ENCODE results near the gene C1orf87.
"Not testable (repeated sequence)": the region's sequence is repeated elsewhere in the genome, so short reads cannot be mapped to it uniquely, and the experiment has no call there.

The C1orf87 gene

DNA sequence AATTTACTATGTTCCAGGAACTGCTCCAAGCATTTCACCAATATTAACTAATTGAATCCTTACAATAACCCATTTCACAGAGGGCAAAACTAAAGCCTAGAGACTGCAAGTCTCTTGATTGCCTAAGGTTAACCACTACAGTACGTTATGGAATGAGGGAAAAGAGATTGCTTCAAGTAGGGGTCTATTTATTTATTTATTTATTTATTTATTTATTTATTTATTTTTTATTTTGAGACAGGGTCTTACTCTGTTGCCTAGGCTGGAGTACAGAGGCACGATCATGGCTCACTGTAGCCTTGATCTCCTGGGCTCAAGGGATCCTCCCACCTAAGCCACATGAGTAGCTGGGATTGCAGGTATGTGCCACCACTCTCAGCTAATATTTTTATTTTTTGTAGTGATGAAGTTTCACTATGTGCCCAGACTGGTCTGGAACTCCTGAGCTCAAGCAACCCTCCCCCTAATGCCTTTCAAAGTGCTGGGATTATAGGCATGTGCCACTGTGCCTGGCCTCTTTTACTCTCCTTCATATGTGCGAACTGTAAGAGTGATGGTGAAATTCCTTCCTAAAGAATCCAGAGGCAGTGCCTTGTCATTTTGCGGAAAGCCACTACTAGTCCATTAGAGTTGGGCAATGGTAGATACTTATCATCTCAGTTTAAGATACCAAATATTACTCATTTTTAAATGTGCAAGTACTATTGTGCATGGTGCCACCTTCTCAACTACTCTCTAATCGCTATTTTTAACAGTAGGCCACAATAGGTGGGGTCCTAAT is 81.3 kb downstream of the C1orf87 start:
- DNase-seq (ENCODE audit: low spot score) = no peak

DNA sequence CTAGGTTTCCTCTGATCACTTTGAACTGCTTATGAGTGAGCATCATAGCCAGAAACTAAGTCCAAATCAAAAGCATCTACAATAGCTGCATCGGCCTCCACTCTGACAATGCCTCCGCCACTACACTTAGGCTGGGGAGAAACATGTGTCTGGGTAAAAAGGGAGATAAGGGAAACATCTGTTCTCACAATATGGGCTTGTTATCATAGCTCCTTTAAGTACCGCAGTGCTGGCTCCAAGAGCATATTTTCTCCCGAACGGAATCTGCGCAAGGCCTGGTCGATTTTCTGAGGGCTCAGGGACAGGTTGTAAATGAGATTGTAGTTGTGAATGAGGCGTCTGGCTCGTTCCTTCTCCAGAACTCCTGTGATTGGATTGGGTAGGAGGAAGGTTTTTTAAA is 83.1 kb downstream of the C1orf87 start:
- DNase-seq (ENCODE audit: low spot score) = no peak

GRCh38 chr1:59986516-59987310 is 86.9 kb downstream of the C1orf87 start:
- no peak for DNase-seq (ENCODE audit: low spot score)

DNA sequence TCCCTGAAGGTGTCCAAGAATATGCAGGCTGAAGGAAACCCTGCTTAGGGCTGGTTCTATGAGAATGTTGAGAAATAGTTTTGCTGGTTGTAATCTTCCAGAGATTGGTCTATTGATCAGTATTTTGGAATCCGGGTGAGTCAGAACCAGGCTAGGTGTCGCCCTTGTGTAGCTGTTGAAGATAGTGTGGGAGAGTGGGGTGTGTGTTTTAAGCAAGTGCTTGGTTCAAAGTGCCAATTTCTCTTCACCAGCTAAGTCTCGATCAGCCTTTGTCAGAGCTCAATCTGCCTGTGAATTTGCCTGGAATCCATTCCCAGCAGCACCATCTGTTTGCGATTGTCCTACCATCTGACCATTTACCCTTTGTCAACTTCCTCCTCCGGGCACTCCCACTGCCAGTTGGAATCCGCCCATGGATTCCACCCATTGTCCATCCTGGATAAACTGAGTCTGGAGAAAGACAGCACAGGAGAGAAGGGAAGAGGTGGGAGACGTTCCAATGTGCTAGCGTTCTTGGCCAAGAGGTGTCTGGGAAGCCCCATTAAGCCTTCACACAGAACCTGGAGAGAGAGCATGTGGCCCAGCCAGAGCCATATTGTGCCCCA is 87.6 kb downstream of the C1orf87 start:
- DNase-seq (ENCODE audit: low spot score) = no peak

DNA sequence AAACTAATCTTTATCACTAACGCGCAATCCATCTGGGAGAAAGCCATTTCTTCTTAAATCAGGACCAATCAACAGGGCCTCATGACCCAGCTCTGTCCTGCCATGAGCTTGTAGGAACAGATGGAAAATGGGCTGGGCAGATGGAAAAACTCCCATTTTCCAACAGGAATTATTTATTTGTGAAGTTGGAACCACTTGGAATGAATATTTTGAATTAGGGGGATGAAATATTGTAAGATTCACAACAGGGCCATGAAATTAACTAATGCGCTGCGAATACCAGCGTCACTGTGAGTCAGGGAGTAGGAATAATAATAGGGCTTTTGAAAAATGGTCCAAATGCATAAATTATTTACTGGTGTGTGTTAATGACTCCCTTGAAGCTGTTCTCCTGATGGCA is 93.9 kb downstream of the C1orf87 start:
- DNase-seq (ENCODE audit: low spot score) = no peak

DNA sequence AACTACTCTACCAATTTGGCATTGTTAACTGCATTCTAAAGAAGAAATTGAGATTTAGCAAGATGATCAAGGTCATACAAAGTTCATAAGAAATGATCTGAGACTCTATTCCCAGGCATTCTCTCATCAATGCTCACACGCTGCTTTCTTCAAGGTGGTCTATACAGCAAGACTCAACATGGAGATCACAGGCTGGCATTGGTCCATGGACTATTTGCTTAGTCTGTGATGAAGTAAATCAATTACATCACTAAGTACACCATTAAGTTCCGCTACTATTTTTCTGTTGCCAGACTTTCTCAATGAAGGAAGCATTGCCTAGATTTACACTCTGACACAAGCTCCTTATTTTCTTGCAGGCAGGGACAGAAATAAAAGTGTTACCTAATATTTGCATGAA is 95.1 kb downstream of the C1orf87 start:
- no peak for DNase-seq (ENCODE audit: low spot score)

DNA sequence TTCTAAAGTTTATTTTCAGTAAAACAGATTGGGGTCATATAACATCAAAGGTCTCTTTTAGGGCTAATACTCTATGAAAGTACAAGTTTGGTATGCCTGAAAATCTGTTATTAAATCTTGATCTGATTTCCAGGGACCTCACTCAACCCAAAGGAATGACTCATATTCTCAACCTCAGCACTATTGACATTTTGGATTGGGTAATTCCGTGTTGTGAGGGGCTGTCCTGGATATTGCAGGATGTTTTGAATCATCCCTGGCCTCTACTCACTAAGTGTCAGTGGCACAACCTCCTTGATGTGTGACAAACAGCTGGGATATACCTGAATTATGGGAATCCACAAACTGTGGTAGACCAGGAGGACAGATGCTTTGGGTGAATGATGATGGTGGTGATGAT is 95.5 kb downstream of the C1orf87 start:
- no peak for DNase-seq (ENCODE audit: low spot score)

- no peak for DNase-seq (ENCODE audit: low spot score)
These were observed 96.5 kb downstream of the C1orf87 start for GRCh38 chr1:59977075-59977410.

DNA sequence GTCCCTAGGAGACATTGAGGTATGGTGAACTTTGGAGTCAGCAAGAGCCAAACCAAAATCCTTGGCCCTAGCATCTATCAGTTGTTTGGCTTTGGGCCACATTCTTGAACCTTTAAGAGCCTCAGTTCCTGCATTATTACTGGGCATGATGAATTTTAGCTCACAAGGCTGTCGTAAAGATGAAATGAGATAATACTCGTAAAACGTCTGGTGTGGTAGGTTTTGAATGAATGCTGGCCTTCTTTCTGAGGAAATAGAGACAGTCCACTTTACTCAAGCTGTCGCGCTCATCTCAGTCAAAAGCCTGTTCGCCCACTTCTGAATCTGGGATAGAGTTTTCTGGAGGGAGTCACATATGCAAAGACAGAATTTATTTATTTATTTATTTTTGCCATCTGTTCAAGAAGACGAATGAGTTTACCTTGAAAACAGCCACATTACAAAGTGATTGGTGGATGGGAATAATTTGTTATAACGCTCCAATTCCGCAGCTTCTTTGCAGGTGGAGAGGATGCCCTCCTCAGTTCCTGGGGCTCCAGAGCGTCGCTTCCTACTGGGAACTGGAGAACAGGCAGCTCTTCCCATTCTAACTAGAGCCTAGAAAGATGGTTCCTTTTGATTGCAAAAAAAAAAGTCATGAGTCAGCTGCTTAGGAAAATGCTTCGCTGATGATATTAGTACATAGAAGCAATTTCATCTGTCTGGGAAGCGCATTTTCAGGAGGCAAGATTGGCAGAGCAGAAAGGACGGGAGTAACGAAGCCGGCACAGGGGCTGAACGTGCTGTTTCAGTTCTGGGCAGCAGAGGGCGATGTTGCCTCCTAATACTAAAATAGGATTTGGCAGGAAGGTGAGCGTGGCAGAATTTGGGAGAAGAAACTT is 97.1 kb downstream of the C1orf87 start:
- peak; percentile 78 for DNase-seq (ENCODE audit: low spot score)

DNA sequence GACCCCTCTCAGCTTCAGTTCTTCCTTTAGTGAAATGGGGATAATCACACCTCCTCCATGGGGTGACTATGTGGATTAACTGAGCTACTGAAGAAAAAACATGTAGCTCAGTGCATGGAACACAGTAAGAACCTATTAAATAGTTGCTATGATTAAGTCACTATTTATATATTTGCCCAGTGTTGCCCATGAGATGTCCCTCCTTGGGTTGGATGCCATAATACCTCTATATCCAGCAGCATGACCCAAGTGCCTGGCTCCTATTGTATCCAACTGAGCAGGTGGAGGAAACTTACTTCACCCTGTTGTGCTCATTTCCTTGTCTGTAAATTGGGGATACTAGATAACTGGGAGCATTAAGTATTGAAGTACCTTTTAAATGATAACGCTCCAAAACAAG is 99.9 kb downstream of the C1orf87 start:
- no peak for DNase-seq (ENCODE audit: low spot score)

DNA sequence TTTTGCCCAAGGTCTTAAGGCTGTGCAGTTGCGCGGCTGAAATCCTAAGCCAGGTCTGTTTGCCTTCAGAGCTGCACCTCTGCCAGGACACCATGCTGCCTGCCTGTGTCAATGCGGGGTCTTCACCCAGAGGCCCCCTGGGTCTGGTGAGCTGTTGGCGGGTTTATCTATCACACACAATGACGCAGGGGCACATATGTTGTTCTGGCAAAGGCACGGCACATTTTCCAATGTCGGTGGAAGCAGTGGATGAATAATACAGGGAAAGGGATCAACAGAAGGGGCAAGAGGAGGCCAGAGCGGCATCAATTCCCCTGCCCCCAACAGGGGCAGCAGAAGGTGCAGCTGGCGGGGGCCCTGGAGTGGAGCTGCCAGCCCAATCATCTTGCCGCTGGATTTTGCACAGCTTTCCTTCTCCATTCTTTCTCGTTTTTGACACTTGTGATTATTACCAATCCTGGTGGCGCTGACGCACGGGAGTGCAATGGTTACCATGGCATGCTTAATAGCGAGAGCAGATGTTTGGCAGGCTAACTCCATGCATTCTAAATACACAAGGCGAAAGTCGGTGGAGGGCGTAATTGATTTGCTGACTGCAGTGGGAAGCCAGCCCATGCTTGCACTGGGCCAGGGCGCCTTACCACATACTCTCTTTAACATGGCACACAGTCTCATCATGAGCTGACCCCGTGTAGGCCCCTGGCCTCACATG is 101.2 kb downstream of the C1orf87 start:
- peak; percentile 19 for DNase-seq (ENCODE audit: low spot score)

DNA sequence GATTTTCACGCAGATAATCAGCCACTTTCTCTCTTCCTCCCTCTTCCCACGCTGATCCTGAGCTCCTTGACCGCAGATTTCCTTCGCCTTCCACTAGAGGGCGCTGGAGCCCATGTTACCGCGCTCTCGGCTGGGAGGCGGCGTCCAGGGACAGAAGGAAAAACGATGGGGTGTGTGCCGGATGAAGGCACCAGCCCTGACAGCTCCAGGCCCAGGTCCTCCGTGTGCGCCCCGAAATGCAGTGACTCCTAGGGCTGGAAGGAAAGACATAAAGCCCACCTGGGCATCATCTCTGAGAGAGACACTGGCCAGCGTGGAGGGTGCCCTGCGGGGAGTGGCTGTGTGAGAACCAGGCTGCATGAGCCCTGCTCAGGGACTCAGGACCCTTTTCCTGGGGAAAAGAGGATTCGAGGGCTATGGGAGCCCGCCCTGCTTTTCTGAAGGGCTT is 102.1 kb downstream of the C1orf87 start:
- peak; percentile 84 for DNase-seq (ENCODE audit: low spot score)

- not testable (repeated sequence) for DNase-seq (ENCODE audit: low spot score)
These were observed 103.9 kb downstream of the C1orf87 start for GRCh38 chr1:59969542-59970175.

GRCh38 chr1:59968746-59969145 is 104.8 kb downstream of the C1orf87 start:
- DNase-seq (ENCODE audit: low spot score) = not testable (repeated sequence)

GRCh38 chr1:59967780-59968179 is 105.8 kb downstream of the C1orf87 start:
- no peak for DNase-seq (ENCODE audit: low spot score)

DNA sequence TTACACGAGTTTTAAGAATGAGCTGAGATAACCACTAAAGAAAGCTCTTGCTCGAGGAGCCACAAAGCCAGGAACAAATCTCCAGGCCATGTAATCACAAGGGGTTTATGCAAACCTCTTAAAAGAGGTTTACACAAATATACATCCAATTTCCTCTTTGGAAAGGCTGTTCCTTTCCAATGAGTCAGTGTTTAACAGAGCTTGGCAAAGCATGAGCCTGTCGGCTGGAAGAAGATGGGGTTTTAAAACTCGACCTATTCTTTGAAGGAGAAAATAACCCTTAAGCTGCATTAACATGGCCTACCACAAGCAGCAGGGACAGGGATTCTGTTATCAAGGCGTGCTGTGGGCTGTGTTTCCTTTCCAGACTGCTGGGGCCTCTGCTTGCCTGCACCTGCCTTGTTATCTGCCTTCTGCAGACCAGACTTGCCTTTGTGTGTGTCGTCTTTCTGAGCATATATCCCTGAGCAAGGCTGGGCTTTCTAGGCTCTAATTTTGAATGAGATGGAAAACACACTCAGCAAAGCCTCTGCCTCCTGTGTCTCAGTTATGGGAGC is 106.4 kb downstream of the C1orf87 start:
- no peak for DNase-seq (ENCODE audit: low spot score)

DNA sequence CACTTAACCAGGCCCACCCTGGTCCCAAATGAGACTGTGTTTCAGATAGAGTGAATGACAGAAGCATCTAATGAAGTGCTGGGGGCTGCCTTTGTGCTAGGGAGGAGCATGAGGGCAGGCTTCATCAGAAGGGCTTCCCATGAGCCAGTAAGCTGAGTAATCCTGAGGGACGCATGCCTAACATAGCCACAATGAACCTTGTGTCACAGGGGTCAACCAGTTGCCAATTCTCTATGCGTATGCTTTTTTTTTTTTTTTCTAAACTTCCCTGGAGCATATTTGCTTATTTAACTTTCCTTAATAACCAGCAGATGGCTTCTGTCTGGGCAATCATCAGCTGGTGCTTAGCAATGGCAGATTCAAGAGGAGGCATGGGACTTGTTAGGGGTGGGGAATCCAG is 121.5 kb downstream of the C1orf87 start:
- DNase-seq (ENCODE audit: low spot score) = no peak

DNA sequence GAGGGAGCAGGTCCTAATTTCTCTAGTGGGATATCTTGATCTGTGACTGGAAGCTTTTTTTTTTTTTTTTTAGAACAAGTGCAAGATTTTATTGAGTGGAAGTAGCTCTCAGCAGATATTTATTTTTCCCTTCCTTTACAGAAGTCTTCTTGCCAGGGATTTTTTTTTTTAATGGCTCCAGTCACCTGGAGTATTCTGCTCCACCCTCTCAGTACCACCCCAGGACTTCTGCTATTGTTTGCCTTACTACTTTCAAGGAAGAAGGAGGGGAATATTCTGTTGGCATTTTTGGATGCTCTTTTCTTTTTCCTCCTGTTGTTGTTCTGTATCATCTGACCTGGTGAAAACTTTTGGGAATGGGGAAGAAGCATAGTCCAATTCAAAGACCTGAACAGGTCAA is 123.9 kb downstream of the C1orf87 start:
- no peak for DNase-seq (ENCODE audit: low spot score)

- DNase-seq (ENCODE audit: low spot score) = no peak
These were observed 124.6 kb downstream of the C1orf87 start for GRCh38 chr1:59948990-59949389.

Data from D341Med (cell line).